Caco-2 (cell line): Measurements from ENCODE around the gene C21orf58. TPM values are rescaled to one million over a fixed set of nuclear protein-coding genes. Genes with fewer than 3 reads are reported as not detected.

Source experiments
- BruUV-seq: library from RNA; stranded (reverse); fragments of 400-500 nt; replicated peaks from 2 replicates; lab custom pipeline; 2021; lab: Mats Ljungman, UMichigan
- CTCF ChIA-PET: fragments of 300-600 bp; sonication (Branson Sonifier 250); formaldehyde crosslinking; loops from one replicate; lab custom pipeline; 2022; ENCODE audit warnings: antibody characterized with exemption; lab: Charles Lee
- POLR2A ChIA-PET: fragments of 300-600 bp; sonication (Branson Sonifier 250); formaldehyde crosslinking; loops from one replicate; lab custom pipeline; 2022; ENCODE audit warnings: antibody characterized with exemption; lab: Charles Lee
- DNase-seq, 2 experiments: peaks; one replicate each; pipeline versions ENCODE4 v3.0.0 to v3.0.0-alpha.2; 2020 to 2022
- H3K27me3 ChIP-seq: replicated peaks from 2 replicates; pipeline ENCODE4 v1.6.0; 2011; ENCODE audit warnings: low read length; ENCODE audit not compliant: control insufficient read depth, insufficient read depth
- H3K36me3 ChIP-seq: 2 replicates; pipeline ENCODE4 v1.5.1; 2011; ENCODE audit warnings: low read length; ENCODE audit not compliant: control insufficient read depth, insufficient read depth
- H3K4me1 ChIP-seq: fragments of 250-450 bp; sonication (Bioruptor Pico); 2 replicates; pipeline ENCODE4 v1.5.1; 2020; ENCODE audit warnings: mild to moderate bottlenecking
- H3K4me3 ChIP-seq: 2 replicates; pipeline ENCODE4 v1.5.1; 2011; ENCODE audit warnings: low read depth, mild to moderate bottlenecking, control low read depth, low read length
- H3K9me3 ChIP-seq: fragments of 250-450 bp; sonication (Bioruptor Pico); 2 replicates; pipeline ENCODE4 v1.5.1; 2020; ENCODE audit warnings: mild to moderate bottlenecking, moderate library complexity
- H3K27ac Mint-ChIP-seq: one replicate; pipeline ENCODE4 v1.8.0; 2022; ENCODE audit warnings: mixed read lengths; ENCODE audit not compliant: unreplicated experiment
- H3K27me3 Mint-ChIP-seq: one replicate; pipeline ENCODE4 v1.8.0; 2022; ENCODE audit warnings: mixed read lengths; ENCODE audit not compliant: insufficient read depth, unreplicated experiment
- H3K36me3 Mint-ChIP-seq: one replicate; pipeline ENCODE4 v1.8.0; 2022; ENCODE audit warnings: mild to moderate bottlenecking, mixed read lengths; ENCODE audit not compliant: insufficient read depth, unreplicated experiment
- H3K4me1 Mint-ChIP-seq: one replicate; pipeline ENCODE4 v1.8.0; 2022; ENCODE audit warnings: low read depth, mixed read lengths; ENCODE audit not compliant: unreplicated experiment
- H3K4me3 Mint-ChIP-seq: one replicate; pipeline ENCODE4 v1.8.0; 2022; ENCODE audit warnings: mild to moderate bottlenecking, moderate library complexity, mixed read lengths; ENCODE audit not compliant: unreplicated experiment
- H3K9me3 Mint-ChIP-seq: one replicate; pipeline ENCODE4 v1.8.0; 2022; ENCODE audit warnings: mixed read lengths; ENCODE audit not compliant: unreplicated experiment
- intact Hi-C: fragments of 100-400 bp; cut with micrococcal nuclease; formaldehyde crosslinking; loops from one replicate; pipeline ENCODE4 v1.10.0; 2022; ENCODE audit not compliant: unreplicated experiment
- total RNA-seq: library from RNA; stranded (reverse); gene quantifications from 2 replicates; pipeline ENCODE4 v1.2.3, GENCODE V29; 2022
- TF ChIP-seq, protein P1 (sequence below), 2 experiments: fragments of 200-600 bp in 1 of 2; IDR thresholded peaks; 1 replicate in 1 of 2; 2 replicates in 1 of 2; pipeline versions ENCODE4 v1.5.1 to v1.8.0; 2011 to 2022; ENCODE audit warnings: antibody characterized with exemption in 1 of 2, control low read depth in 1 of 2, inconsistent platforms in 1 of 2, low read depth in 1 of 2, low read length in 1 of 2, mild to moderate bottlenecking in 1 of 2, moderate library complexity in 1 of 2; ENCODE audit not compliant: insufficient read depth in 1 of 2, severe bottlenecking in 1 of 2, unreplicated experiment in 1 of 2

Gene C21orf58
- total RNA-seq, 1 experiment from 2014 or later: 17.7 TPM

- H3K27ac Mint-ChIP-seq: no peak overlapping the region
- TF ChIP-seq, protein P1, sequence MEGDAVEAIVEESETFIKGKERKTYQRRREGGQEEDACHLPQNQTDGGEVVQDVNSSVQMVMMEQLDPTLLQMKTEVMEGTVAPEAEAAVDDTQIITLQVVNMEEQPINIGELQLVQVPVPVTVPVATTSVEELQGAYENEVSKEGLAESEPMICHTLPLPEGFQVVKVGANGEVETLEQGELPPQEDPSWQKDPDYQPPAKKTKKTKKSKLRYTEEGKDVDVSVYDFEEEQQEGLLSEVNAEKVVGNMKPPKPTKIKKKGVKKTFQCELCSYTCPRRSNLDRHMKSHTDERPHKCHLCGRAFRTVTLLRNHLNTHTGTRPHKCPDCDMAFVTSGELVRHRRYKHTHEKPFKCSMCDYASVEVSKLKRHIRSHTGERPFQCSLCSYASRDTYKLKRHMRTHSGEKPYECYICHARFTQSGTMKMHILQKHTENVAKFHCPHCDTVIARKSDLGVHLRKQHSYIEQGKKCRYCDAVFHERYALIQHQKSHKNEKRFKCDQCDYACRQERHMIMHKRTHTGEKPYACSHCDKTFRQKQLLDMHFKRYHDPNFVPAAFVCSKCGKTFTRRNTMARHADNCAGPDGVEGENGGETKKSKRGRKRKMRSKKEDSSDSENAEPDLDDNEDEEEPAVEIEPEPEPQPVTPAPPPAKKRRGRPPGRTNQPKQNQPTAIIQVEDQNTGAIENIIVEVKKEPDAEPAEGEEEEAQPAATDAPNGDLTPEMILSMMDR (IDR thresholded peaks at IDR 0.05; ENCODE audit: insufficient read depth in 1 of 2, low read depth in 1 of 2, low read length in 1 of 2, severe bottlenecking in 1 of 2, unreplicated experiment in 1 of 2): no peak
- ChIA-PET CTCF (no interaction called here), POLR2A (no interaction called here)
- intact Hi-C loops: no loop called here
- Histone ChIP-seq H3K9me3 (no peaks in the 10 kb centered on the region), H3K4me3 (peak overlapping the region; percentile 18; the same call in 1 of the 2 replicates), H3K36me3 (no peaks in the 10 kb centered on the region), H3K4me1 (no peaks in the 10 kb centered on the region), H3K27me3 (no peaks in the 10 kb centered on the region)
- no peak for DNase-seq
- no peaks in the 10 kb centered on the region for H3K9me3 Mint-ChIP-seq
- H3K4me1 Mint-ChIP-seq: no peaks in the 10 kb centered on the region
- no TSS peak for BruUV-seq
- H3K36me3 Mint-ChIP-seq: peaks cover 15% of the 10 kb centered on the region
- no peaks in the 10 kb centered on the region for H3K27me3 Mint-ChIP-seq
- H3K4me3 Mint-ChIP-seq: peak overlapping the region; percentile 55
Observed at GRCh38 chr21:46297338-46298271, 26.1 kb downstream of the C21orf58 start.

DNA sequence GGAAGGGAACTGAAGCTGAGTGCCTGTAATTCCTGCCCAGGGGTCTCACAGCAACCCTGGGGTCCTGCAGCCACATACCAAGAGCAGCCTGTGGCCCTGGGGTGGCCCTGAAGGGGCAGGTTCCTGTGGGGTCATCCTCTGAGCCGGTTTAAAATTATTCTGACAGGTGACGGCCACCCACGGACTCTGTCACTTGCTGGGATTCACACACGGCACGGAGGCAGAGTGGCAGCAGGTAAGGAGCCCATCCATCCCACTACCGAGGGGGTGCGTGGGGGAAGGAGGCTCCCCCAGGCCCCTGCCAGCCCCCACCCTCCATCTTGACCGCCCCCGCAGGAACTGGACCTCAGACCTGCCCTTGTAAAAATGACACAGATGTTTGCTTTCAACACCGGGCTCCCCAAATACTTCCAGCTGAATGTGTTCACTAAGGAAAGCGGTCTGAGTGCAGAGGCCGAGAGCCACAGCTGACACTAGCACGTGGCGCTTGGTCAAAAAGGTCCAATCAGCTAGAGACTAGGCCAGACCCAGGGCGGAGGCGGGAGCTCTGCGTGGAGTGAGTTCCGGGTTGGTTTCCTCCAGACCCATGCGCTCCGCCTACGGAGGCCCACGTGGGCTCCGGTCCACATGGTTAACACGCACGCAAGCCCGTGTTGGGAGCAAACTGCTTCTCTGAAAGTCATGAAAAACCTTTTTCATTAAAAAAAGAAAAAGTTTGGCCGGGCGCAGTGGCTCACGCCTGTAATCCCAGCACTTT lies 27.5 kb downstream of the C21orf58 start:
- no peak for DNase-seq

More for the DNA sequence above, 27.5 kb downstream of the C21orf58 start:
- Histone ChIP-seq H3K4me3 (no peak overlapping the region), H3K27me3 (no peaks in the 10 kb centered on the region), H3K36me3 (no peaks in the 10 kb centered on the region), H3K4me1 (no peaks in the 10 kb centered on the region; the same call in 1 of the 2 replicates), H3K9me3 (no peaks in the 10 kb centered on the region)
- H3K27me3 Mint-ChIP-seq: no peaks in the 10 kb centered on the region
- BruUV-seq: no TSS peak
- no peaks in the 10 kb centered on the region for H3K9me3 Mint-ChIP-seq
- CTCF ChIA-PET: no interaction called here
- peaks cover 19% of the 10 kb centered on the region for H3K36me3 Mint-ChIP-seq
- H3K4me3 Mint-ChIP-seq: no peak overlapping the region
- no peaks in the 10 kb centered on the region for H3K4me1 Mint-ChIP-seq
- H3K27ac Mint-ChIP-seq: no peak overlapping the region
- TF ChIP-seq, protein P1 (IDR thresholded peaks at IDR 0.05; ENCODE audit: insufficient read depth in 1 of 2, low read depth in 1 of 2, low read length in 1 of 2, severe bottlenecking in 1 of 2, unreplicated experiment in 1 of 2): no peak
- POLR2A ChIA-PET: no interaction called here
- intact Hi-C loops: no loop called here
